Panc1 (cell line): ENCODE measurements around the gene ZSCAN2. TPM values are rescaled to one million over a fixed set of nuclear protein-coding genes. Genes with fewer than 3 reads are reported as not detected.

ENCODE experiments used
- ATAC-seq: fragments of 200-7000 bp; cut with Tn5 transposase; 2 replicates; pipeline ENCODE4 v1.9.1; 2020; ENCODE audit warnings: mild to moderate bottlenecking, moderate library complexity
- BruUV-seq: library from RNA; stranded (reverse); fragments of 400-500 nt; replicated peaks from 2 replicates; lab custom pipeline; 2021; lab: Mats Ljungman, UMichigan
- CTCF ChIA-PET: fragments of 300-600 bp; sonication (Branson Sonifier 250); formaldehyde crosslinking; loops from one replicate; lab custom pipeline; 2022; ENCODE audit warnings: antibody characterized with exemption; lab: Charles Lee
- POLR2A ChIA-PET: fragments of 300-600 bp; sonication (Branson Sonifier 250); formaldehyde crosslinking; loops from one replicate; lab custom pipeline; 2022; ENCODE audit warnings: antibody characterized with exemption; lab: Charles Lee
- DNase-seq: peaks from one replicate; pipeline ENCODE4 v3.0.0-alpha.2; 2010; ENCODE audit warnings: low read depth, low spot score
- H3K27ac ChIP-seq: 2 replicates; pipeline ENCODE4 v1.5.1; 2011; ENCODE audit warnings: mild to moderate bottlenecking, low read length, inconsistent platforms
- H3K27me3 ChIP-seq: fragments of 200-500 bp; sonication (Bioruptor generic); 2 replicates; pipeline ENCODE4 v1.6.0; 2014; ENCODE audit warnings: low read length, inconsistent platforms; ENCODE audit not compliant: control insufficient read depth, insufficient read depth
- H3K36me3 ChIP-seq: fragments of 200-500 bp; sonication (Bioruptor generic); 2 replicates; pipeline ENCODE4 v1.5.1; 2014; ENCODE audit warnings: inconsistent platforms, mild to moderate bottlenecking, low read length, moderate library complexity; ENCODE audit not compliant: control insufficient read depth, insufficient read depth
- H3K4me1 ChIP-seq: 2 replicates; pipeline ENCODE4 v1.5.1; 2011; ENCODE audit warnings: inconsistent platforms, mild to moderate bottlenecking, low read length, moderate library complexity; ENCODE audit not compliant: control insufficient read depth, insufficient read depth
- H3K4me3 ChIP-seq, 2 experiments: 2 replicates each; pipeline ENCODE4 v1.5.1; 2011 to 2012; ENCODE audit warnings: low read depth in 2 of 2, low read length in 2 of 2, mild to moderate bottlenecking in 2 of 2, inconsistent platforms in 1 of 2, moderate library complexity in 1 of 2
- H3K9me3 ChIP-seq: fragments of 200-500 bp; sonication (Bioruptor generic); 2 replicates; pipeline ENCODE4 v1.5.1; 2014; ENCODE audit warnings: low read depth, mild to moderate bottlenecking, inconsistent platforms, low read length, moderate library complexity; ENCODE audit not compliant: control insufficient read depth, insufficient read depth
- POLR2AphosphoS5 ChIP-seq: IDR thresholded peaks from 2 replicates; pipeline ENCODE4 v1.6.1; 2012; ENCODE audit warnings: mild to moderate bottlenecking, low read depth, low read length, moderate library complexity
- SIN3A ChIP-seq: IDR thresholded peaks from 2 replicates; pipeline ENCODE4 v1.6.1; 2012; ENCODE audit warnings: low read depth, mild to moderate bottlenecking, low read length, moderate library complexity, borderline replicate concordance; ENCODE audit not compliant: insufficient read depth
- TCF7L2 ChIP-seq: IDR thresholded peaks from 2 replicates; pipeline ENCODE4 v1.6.1; 2011; ENCODE audit warnings: mild to moderate bottlenecking, low read depth, low read length, inconsistent platforms
- in situ Hi-C: cut with HindIII; loops from 2 replicates; pipeline ENCODE4 v1.10.0; 2016; ENCODE audit warnings: low sequenced_read_pairs, low pct_unique_long_range_greater_than_20kb
- intact Hi-C: fragments of 100-400 bp; cut with micrococcal nuclease; formaldehyde crosslinking; loops from one replicate; pipeline ENCODE4 v1.10.0; 2022; ENCODE audit not compliant: unreplicated experiment
- total RNA-seq: library from RNA; stranded (reverse); gene quantifications from one replicate; pipeline ENCODE4 v1.2.1, GENCODE V29; 2021; ENCODE audit not compliant: unreplicated experiment
- TF ChIP-seq, protein P1 (sequence below): fragments of 450-650 bp; IDR thresholded peaks from 2 replicates; pipeline ENCODE4 v1.5.1; 2017; ENCODE audit warnings: mild to moderate bottlenecking
- TF ChIP-seq, protein P2 (sequence below), 2 experiments: IDR thresholded peaks; 2 replicates each; pipeline ENCODE4 v1.6.1; 2011 to 2012; ENCODE audit warnings: low read depth in 2 of 2, control low read depth in 1 of 2, low read length in 1 of 2, mild to moderate bottlenecking in 1 of 2, moderate library complexity in 1 of 2; ENCODE audit not compliant: insufficient read depth in 1 of 2

ZSCAN2 gene
- total RNA-seq, 1 experiment from 2014 or later = 16.8 TPM

DNA sequence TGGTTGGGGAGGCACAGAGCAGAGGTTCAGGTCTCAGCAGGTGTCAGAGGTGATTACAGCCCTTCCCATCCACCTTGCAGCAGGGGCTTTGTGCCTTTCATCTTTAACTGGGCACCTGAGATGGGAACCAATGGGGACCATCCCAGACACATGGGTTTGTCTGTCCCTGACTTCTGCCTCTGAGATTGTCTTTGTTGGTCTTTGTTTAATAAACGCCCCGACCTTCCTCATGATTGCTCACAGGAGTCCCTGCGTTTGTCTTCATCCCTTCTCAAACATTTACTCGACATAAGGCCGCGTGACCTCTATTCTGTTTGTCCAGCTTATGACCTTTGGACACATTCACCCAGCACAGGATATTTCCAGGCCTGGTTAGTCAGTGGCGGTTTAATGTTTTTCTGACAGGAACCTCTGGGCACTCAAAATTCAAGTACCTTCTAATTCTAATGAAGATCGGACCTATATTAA lies 5.9 kb downstream of the ZSCAN2 start:
- DNase-seq (no peak), ATAC-seq (no peak)
- no peaks in the 10 kb centered on the region for H3K36me3 ChIP-seq
- no TSS peak for BruUV-seq
- ChIA-PET CTCF (no interaction called here), POLR2A (no interaction called here)
- H3K4me3 ChIP-seq = no peak overlapping the region
- no peaks in the 10 kb centered on the region for H3K9me3 ChIP-seq
- H3K4me1 ChIP-seq = no peaks in the 10 kb centered on the region
- no peaks in the 10 kb centered on the region for H3K27me3 ChIP-seq
- intact Hi-C loops = no loop called here
- TF ChIP-seq, protein P1, sequence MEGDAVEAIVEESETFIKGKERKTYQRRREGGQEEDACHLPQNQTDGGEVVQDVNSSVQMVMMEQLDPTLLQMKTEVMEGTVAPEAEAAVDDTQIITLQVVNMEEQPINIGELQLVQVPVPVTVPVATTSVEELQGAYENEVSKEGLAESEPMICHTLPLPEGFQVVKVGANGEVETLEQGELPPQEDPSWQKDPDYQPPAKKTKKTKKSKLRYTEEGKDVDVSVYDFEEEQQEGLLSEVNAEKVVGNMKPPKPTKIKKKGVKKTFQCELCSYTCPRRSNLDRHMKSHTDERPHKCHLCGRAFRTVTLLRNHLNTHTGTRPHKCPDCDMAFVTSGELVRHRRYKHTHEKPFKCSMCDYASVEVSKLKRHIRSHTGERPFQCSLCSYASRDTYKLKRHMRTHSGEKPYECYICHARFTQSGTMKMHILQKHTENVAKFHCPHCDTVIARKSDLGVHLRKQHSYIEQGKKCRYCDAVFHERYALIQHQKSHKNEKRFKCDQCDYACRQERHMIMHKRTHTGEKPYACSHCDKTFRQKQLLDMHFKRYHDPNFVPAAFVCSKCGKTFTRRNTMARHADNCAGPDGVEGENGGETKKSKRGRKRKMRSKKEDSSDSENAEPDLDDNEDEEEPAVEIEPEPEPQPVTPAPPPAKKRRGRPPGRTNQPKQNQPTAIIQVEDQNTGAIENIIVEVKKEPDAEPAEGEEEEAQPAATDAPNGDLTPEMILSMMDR = no peak
- TF ChIP-seq POLR2AphosphoS5 = no peak
- no peak for TF ChIP-seq TCF7L2
- no peak for TF ChIP-seq SIN3A
- H3K27ac ChIP-seq = no peak overlapping the region
- in situ Hi-C loops = no loop called here

GRCh38 chr15:84608707-84609284 lies 8.0 kb downstream of the ZSCAN2 start:
- TF ChIP-seq SIN3A (no peak), POLR2AphosphoS5 (no peak), TCF7L2 (no peak)
- TF ChIP-seq, protein P2, sequence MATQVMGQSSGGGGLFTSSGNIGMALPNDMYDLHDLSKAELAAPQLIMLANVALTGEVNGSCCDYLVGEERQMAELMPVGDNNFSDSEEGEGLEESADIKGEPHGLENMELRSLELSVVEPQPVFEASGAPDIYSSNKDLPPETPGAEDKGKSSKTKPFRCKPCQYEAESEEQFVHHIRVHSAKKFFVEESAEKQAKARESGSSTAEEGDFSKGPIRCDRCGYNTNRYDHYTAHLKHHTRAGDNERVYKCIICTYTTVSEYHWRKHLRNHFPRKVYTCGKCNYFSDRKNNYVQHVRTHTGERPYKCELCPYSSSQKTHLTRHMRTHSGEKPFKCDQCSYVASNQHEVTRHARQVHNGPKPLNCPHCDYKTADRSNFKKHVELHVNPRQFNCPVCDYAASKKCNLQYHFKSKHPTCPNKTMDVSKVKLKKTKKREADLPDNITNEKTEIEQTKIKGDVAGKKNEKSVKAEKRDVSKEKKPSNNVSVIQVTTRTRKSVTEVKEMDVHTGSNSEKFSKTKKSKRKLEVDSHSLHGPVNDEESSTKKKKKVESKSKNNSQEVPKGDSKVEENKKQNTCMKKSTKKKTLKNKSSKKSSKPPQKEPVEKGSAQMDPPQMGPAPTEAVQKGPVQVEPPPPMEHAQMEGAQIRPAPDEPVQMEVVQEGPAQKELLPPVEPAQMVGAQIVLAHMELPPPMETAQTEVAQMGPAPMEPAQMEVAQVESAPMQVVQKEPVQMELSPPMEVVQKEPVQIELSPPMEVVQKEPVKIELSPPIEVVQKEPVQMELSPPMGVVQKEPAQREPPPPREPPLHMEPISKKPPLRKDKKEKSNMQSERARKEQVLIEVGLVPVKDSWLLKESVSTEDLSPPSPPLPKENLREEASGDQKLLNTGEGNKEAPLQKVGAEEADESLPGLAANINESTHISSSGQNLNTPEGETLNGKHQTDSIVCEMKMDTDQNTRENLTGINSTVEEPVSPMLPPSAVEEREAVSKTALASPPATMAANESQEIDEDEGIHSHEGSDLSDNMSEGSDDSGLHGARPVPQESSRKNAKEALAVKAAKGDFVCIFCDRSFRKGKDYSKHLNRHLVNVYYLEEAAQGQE (IDR thresholded peaks at IDR 0.05; ENCODE audit: insufficient read depth in 1 of 2, low read depth in 2 of 2, low read length in 1 of 2) = no peak
- TF ChIP-seq, protein P1 = no peak
- no peak for DNase-seq
- Histone ChIP-seq H3K9me3 (no peaks in the 10 kb centered on the region), H3K27me3 (no peaks in the 10 kb centered on the region), H3K27ac (no peak overlapping the region), H3K4me3 (no peak overlapping the region), H3K36me3 (no peaks in the 10 kb centered on the region), H3K4me1 (no peaks in the 10 kb centered on the region)
- ChIA-PET CTCF (no interaction called here), POLR2A (interaction anchor here (0.7 kb wide), 1 partner anchor 70 kb away, joined by 3 read pairs; no protein-coding TSS in a partner anchor)
- no TSS peak for BruUV-seq
- no peak for ATAC-seq
- in situ Hi-C loops (no loop called here), intact Hi-C loops (no loop called here)
